Esophagus muscularis mucosa (tissue), 4 donors: ENCODE results near the gene CREB3L4. TPM values are rescaled to one million over a fixed set of nuclear protein-coding genes. Genes with fewer than 3 reads are reported as not detected.

Source experiments
- DNase-seq: peaks from one replicate; pipeline ENCODE4 v3.0.0-alpha.2; 2017; ENCODE audit errors: extremely low spot score
- H3K27ac ChIP-seq, 4 donors: fragments of 200-600 bp; sonication (generic); replicated peaks in 1 of 4; 1 replicate in 3 of 4; 2 replicates in 1 of 4; pipeline ENCODE4 v1.5.1; 2016 to 2019; ENCODE audit warnings: mild to moderate bottlenecking in 1 of 4
- H3K27me3 ChIP-seq, 4 donors: fragments of 200-600 bp; sonication (generic); one replicate each; pipeline versions ENCODE4 v1.5.1 to v1.6.0; 2016 to 2019
- H3K36me3 ChIP-seq, 4 donors: fragments of 200-600 bp; sonication (generic); one replicate each; pipeline ENCODE4 v1.5.1; 2016 to 2019
- H3K4me1 ChIP-seq, 4 donors: fragments of 200-600 bp; sonication (generic); one replicate each; pipeline ENCODE4 v1.5.1; 2016 to 2019
- H3K4me3 ChIP-seq, 4 donors: fragments of 200-600 bp; sonication (generic); 1 replicate in 2 of 4; 2 replicates in 2 of 4; pipeline ENCODE4 v1.5.1; 2016 to 2019; ENCODE audit warnings: mild to moderate bottlenecking in 4 of 4, moderate library complexity in 1 of 4
- H3K9me3 ChIP-seq, 4 donors: fragments of 200-600 bp; sonication (generic); 1 replicate in 3 of 4; 2 replicates in 1 of 4; pipeline ENCODE4 v1.5.1; 2016 to 2019
- CTCF ChIP-seq, 3 experiments: fragments of 200-600 bp in 2 of 3; fragments of 450-650 bp in 1 of 3; sonication (generic) in 2 of 3; IDR thresholded peaks; one replicate each; pipeline ENCODE4 v1.5.1; 2017 to 2019; ENCODE audit warnings: antibody characterized with exemption in 3 of 3, mild to moderate bottlenecking in 2 of 3, moderate library complexity in 1 of 3
- EP300 ChIP-seq: sonication (generic); formaldehyde crosslinking; IDR thresholded peaks from one replicate; pipeline ENCODE4 v1.6.1; 2017; ENCODE audit warnings: antibody characterized with exemption
- POLR2A ChIP-seq: fragments of 450-650 bp; IDR thresholded peaks from one replicate; pipeline ENCODE4 v1.6.1; 2017; ENCODE audit warnings: antibody characterized with exemption, moderate library complexity, mild to moderate bottlenecking, low read depth
- POLR2AphosphoS5 ChIP-seq, 2 donors: sonication (generic); formaldehyde crosslinking; IDR thresholded peaks; one replicate each; pipeline ENCODE4 v1.6.1; 2017; ENCODE audit warnings: antibody characterized with exemption in 2 of 2
- WGBS: methylation state at CpG from one replicate; pipeline ENCODE4 v1.1.5; 2018; 5-methylcytosine and 5-hydroxymethylcytosine counted together
- intact Hi-C: fragments of 100-400 bp; cut with DNase I; formaldehyde crosslinking; loops from one replicate; pipeline ENCODE4 v1.15.1; 2023
- total RNA-seq, 4 donors: library from RNA; depleted of rRNA; stranded (reverse); fragments of >200 nt; gene quantifications; one replicate each; pipeline versions ENCODE4 v1.1.0 to v1.2.1, GENCODE V29; 2016

CREB3L4 gene
- total RNA-seq, 4 donors from 2014 or later = 2.9 to 7.6 (median 6.8) TPM

- 33% methylated on average over 12 of the region's 12 CpGs for WGBS
- intact Hi-C loops = loop anchor here (5.0 to 10.0 kb wide), 2 partner anchors 42 to 120 kb away; partner anchors contain the start of gene RAB13
- no peak for DNase-seq
- H3K9me3 ChIP-seq = no peaks in the 10 kb centered on the region
- H3K27me3 ChIP-seq = no peaks in the 10 kb centered on the region
- peaks cover 26 to 74% (median 64%) of the 10 kb centered on the region in 4 donors for H3K36me3 ChIP-seq
- H3K4me3 ChIP-seq = peak overlapping the region; percentile 78 to 98 (median 88)
- TF ChIP-seq POLR2AphosphoS5 (IDR thresholded peaks at IDR 0.05) (no peak), EP300 (no peak), POLR2A (no peak), CTCF (IDR thresholded peaks at IDR 0.05) (no peak)
- H3K4me1 ChIP-seq = peaks cover 27 to 37% (median 29%) of the 10 kb centered on the region in 4 donors
- peak overlapping the region; percentile 98 to 100 (median 98) for H3K27ac ChIP-seq
These were observed 22.4 kb upstream of the CREB3L4 start for GRCh38 chr1:153945131-153945794.

- peaks cover 31 to 74% (median 64%) of the 10 kb centered on the region in 4 donors for H3K36me3 ChIP-seq
- H3K4me1 ChIP-seq = peaks cover 27 to 37% (median 29%) of the 10 kb centered on the region in 4 donors
- DNase-seq = peak; percentile 96
- intact Hi-C loops = loop anchor here (2.0 to 10.0 kb wide), 3 partner anchors 41 to 149 kb away; partner anchors contain the start of gene RAB13
- H3K9me3 ChIP-seq = no peaks in the 10 kb centered on the region
- H3K27ac ChIP-seq = peak overlapping the region; percentile 98 to 100 (median 98)
- H3K27me3 ChIP-seq = no peaks in the 10 kb centered on the region
- WGBS = no CpG with 5 or more reads among the region's 95 CpGs
- peak overlapping the region; percentile 78 to 98 (median 88) for H3K4me3 ChIP-seq
- TF ChIP-seq EP300 = no peak
- peak; percentile 87 to 91 for TF ChIP-seq POLR2AphosphoS5 (IDR thresholded peaks at IDR 0.05)
- TF ChIP-seq CTCF (IDR thresholded peaks at IDR 0.05) = no peak
- peak; percentile 30 for TF ChIP-seq POLR2A
These were observed 21.7 kb upstream of the CREB3L4 start for GRCh38 chr1:153945795-153946621.

GRCh38 chr1:153946622-153947241 lies 21.0 kb upstream of the CREB3L4 start, which contains the start of gene DENND4B:
Gene DENND4B, minus strand, starts transcription at chr1:153946718. Its CDS starts 2,344 bp downstream, at chr1:153944374.
- Histone ChIP-seq H3K4me1 (peaks cover 27 to 37% (median 29%) of the 10 kb centered on the region in 4 donors), H3K27me3 (no peaks in the 10 kb centered on the region), H3K36me3 (peaks cover 38 to 74% (median 64%) of the 10 kb centered on the region in 4 donors), H3K4me3 (peak within 1 kb of the TSS; percentile 78 to 98 (median 88)), H3K27ac (peak within 1 kb of the TSS; percentile 98 to 100 (median 98)), H3K9me3 (no peaks in the 10 kb centered on the region)
- WGBS = 35% methylated on average over 6 of the region's 28 CpGs
- DNase-seq = no peak
- intact Hi-C loops = loop anchor here (2.0 to 10.0 kb wide), 3 partner anchors 41 to 150 kb away; partner anchors contain the start of gene RAB13
- no peak for TF ChIP-seq POLR2A
- TF ChIP-seq CTCF (IDR thresholded peaks at IDR 0.05) = peak in 2 of 3 experiments; percentile 95 to 99
- TF ChIP-seq EP300 = no peak
- TF ChIP-seq POLR2AphosphoS5 (IDR thresholded peaks at IDR 0.05) = peak; percentile 53 to 70

GRCh38 chr1:153951183-153951582 lies 16.5 kb upstream of the CREB3L4 start:
- Histone ChIP-seq H3K36me3 (peaks cover 57 to 81% (median 79%) of the 10 kb centered on the region in 4 donors), H3K4me1 (peaks cover 12 to 42% (median 33%) of the 10 kb centered on the region in 4 donors), H3K27ac (no peak overlapping the region), H3K9me3 (no peaks in the 10 kb centered on the region), H3K4me3 (no peak overlapping the region), H3K27me3 (no peaks in the 10 kb centered on the region)
- WGBS = 85% methylated on average over 11 of the region's 11 CpGs
- intact Hi-C loops = no loop called here
- no peak for TF ChIP-seq EP300
- no peak for TF ChIP-seq POLR2A
- TF ChIP-seq POLR2AphosphoS5 (IDR thresholded peaks at IDR 0.05) = no peak
- TF ChIP-seq CTCF (IDR thresholded peaks at IDR 0.05) = no peak
- no peak for DNase-seq
